Measurements from ENCODE around the gene LRMDA. TPM values are rescaled to one million over a fixed set of nuclear protein-coding genes. Genes with fewer than 3 reads are reported as not detected.

The LRMDA gene
- total RNA-seq, 1 donor from 2014 or later, result 19.4 TPM

DNA sequence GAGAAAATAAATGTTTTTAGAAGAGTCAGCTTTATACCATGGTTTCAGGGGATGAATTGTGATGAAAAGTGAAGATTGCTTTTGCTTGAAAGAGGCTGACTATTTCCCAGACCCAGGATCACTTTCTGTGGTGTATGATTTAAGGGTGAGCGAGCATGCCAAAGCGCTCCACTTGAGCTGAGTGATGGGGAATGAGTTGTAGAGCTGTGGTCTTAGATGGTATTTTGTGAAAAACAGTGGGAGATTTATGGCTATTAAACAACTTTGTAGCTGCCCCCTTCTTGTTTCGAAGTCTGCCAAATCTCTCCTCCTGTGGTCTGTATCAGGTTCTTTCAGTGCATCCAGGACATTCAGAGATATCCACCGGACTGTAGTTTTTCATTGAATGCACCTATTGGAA lies 888.2 kb downstream of the LRMDA start:
- no peak for DNase-seq (ENCODE audit: low spot score)
- Mint-ChIP-seq H3K4me3 (ENCODE audit: unreplicated experiment) (no peak overlapping the region), H3K36me3 (ENCODE audit: low read depth, unreplicated experiment) (no peaks in the 10 kb centered on the region), H3K9me3 (ENCODE audit: unreplicated experiment) (peaks cover 4% of the 10 kb centered on the region), H3K4me1 (ENCODE audit: unreplicated experiment) (peaks cover 6% of the 10 kb centered on the region), H3K27ac (ENCODE audit: unreplicated experiment) (no peak overlapping the region), H3K27me3 (ENCODE audit: unreplicated experiment) (no peaks in the 10 kb centered on the region)
- no peak for TF ChIP-seq CTCF (IDR thresholded peaks at IDR 0.05; ENCODE audit: unreplicated experiment)

- peaks cover 2% of the 10 kb centered on the region for H3K27me3 Mint-ChIP-seq (ENCODE audit: unreplicated experiment)
- H3K9me3 Mint-ChIP-seq (ENCODE audit: unreplicated experiment), result no peaks in the 10 kb centered on the region
- no peak overlapping the region for H3K4me3 Mint-ChIP-seq (ENCODE audit: unreplicated experiment)
Measured at GRCh38 chr10:76324283-76324682, 892.9 kb downstream of the LRMDA start.

GRCh38 chr10:76327441-76327840 lies 896.0 kb downstream of the LRMDA start:
- Mint-ChIP-seq H3K4me3 (ENCODE audit: unreplicated experiment) (no peak overlapping the region), H3K4me1 (ENCODE audit: unreplicated experiment) (no peaks in the 10 kb centered on the region), H3K27ac (ENCODE audit: unreplicated experiment) (no peak overlapping the region), H3K36me3 (ENCODE audit: low read depth, unreplicated experiment) (no peaks in the 10 kb centered on the region), H3K9me3 (ENCODE audit: unreplicated experiment) (no peaks in the 10 kb centered on the region), H3K27me3 (ENCODE audit: unreplicated experiment) (peaks cover 2% of the 10 kb centered on the region)
- no peak for DNase-seq (ENCODE audit: low spot score)
- no peak for TF ChIP-seq CTCF (IDR thresholded peaks at IDR 0.05; ENCODE audit: unreplicated experiment)

More at GRCh38 chr10:76324283-76324682, 892.9 kb downstream of the LRMDA start:
- no peaks in the 10 kb centered on the region for H3K36me3 Mint-ChIP-seq (ENCODE audit: low read depth, unreplicated experiment)
- no peak for DNase-seq (ENCODE audit: low spot score)
- H3K4me1 Mint-ChIP-seq (ENCODE audit: unreplicated experiment), result no peaks in the 10 kb centered on the region
- no peak for TF ChIP-seq CTCF (IDR thresholded peaks at IDR 0.05; ENCODE audit: unreplicated experiment)
- no peak overlapping the region for H3K27ac Mint-ChIP-seq (ENCODE audit: unreplicated experiment)

DNA sequence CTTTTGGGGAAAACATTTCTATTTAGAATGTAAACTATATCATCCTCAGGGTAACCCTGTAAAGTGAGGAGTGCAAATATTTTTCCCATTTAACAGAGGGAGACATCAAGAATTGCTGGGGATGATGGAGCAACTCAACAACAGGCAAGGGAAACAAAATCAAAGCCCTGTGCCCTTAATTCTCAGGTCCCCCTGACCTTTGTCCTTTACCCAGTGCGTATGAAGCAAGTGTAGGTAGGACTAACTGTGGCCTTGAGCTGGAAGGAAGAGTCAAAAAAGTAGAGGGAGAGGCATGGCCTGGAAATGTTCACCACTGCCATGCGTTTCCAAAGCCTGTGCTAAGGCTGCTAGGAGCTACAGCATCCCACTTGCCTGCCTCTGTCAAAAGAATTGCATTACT lies 896.9 kb downstream of the LRMDA start:
- H3K4me1 Mint-ChIP-seq (ENCODE audit: unreplicated experiment), result no peaks in the 10 kb centered on the region
- peaks cover 2% of the 10 kb centered on the region for H3K27me3 Mint-ChIP-seq (ENCODE audit: unreplicated experiment)
- no peak for DNase-seq (ENCODE audit: low spot score)
- no peak overlapping the region for H3K4me3 Mint-ChIP-seq (ENCODE audit: unreplicated experiment)
- H3K9me3 Mint-ChIP-seq (ENCODE audit: unreplicated experiment), result no peaks in the 10 kb centered on the region
- no peak for TF ChIP-seq CTCF (IDR thresholded peaks at IDR 0.05; ENCODE audit: unreplicated experiment)
- no peaks in the 10 kb centered on the region for H3K36me3 Mint-ChIP-seq (ENCODE audit: low read depth, unreplicated experiment)
- H3K27ac Mint-ChIP-seq (ENCODE audit: unreplicated experiment), result no peak overlapping the region

DNA sequence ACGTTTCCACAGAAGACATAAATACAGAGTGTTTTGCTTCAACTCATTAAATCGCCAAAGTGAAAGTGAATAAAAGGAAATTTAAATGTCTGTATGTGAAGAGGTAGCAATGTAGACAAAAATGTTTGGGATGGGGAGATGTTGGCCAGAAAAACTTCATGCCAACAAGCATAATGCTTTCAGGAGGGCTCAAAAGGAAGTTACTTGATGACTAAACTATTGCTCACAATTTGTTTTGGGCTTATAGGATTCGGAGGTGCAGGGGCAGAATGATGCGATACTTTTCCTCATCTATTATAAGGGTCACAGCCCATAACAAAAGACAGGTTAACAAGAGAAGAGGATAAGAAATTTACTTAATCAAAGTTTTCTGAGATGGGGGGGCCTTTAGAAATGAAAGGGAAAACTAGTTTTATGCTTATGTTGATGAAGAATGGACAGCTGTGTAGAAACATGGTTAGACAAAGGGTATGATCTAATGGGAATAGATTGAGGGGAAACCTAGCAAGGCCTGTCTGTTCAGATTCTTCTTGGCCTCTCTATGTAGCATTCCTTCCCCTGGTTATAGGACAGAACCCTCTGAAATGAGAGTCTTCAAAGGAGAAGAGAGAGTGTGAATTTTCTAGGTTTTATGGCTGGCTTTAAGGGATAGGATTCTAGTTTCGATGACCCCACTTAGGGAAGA lies 898.6 kb downstream of the LRMDA start:
- Mint-ChIP-seq H3K27ac (ENCODE audit: unreplicated experiment) (no peak overlapping the region), H3K4me3 (ENCODE audit: unreplicated experiment) (no peak overlapping the region), H3K36me3 (ENCODE audit: low read depth, unreplicated experiment) (no peaks in the 10 kb centered on the region), H3K9me3 (ENCODE audit: unreplicated experiment) (no peaks in the 10 kb centered on the region), H3K27me3 (ENCODE audit: unreplicated experiment) (peaks cover 2% of the 10 kb centered on the region), H3K4me1 (ENCODE audit: unreplicated experiment) (no peaks in the 10 kb centered on the region)
- TF ChIP-seq CTCF (IDR thresholded peaks at IDR 0.05; ENCODE audit: unreplicated experiment), result no peak
- DNase-seq (ENCODE audit: low spot score), result no peak
